Spleen (tissue), 7 donors: ENCODE data around the gene INPP4B.

Source experiments
- POLR2A ChIP-seq, 3 donors: fragments of 450-650 bp; IDR thresholded peaks; one replicate each; pipeline ENCODE4 v1.5.1; 2017; ENCODE audit warnings: antibody characterized with exemption in 3 of 3, mild to moderate bottlenecking in 1 of 3
- POLR2AphosphoS5 ChIP-seq, 3 donors: sonication (generic); formaldehyde crosslinking; IDR thresholded peaks; one replicate each; pipeline ENCODE4 v1.5.1; 2017; ENCODE audit warnings: antibody characterized with exemption in 3 of 3
- TF ChIP-seq, protein P1 (sequence below), 11 experiments: fragments of 200-600 bp in 7 of 11; fragments of 450-650 bp in 4 of 11; sonication (generic) in 4 of 11; IDR thresholded peaks in 8 of 11; conservative IDR thresholded peaks in 3 of 11; 1 replicate in 7 of 11; 2 replicates in 4 of 11; pipeline versions ENCODE4 v1.4.0 to v1.8.0; 2016 to 2021; ENCODE audit warnings: antibody characterized with exemption in 11 of 11, inconsistent platforms in 4 of 11, mild to moderate bottlenecking in 1 of 11
- donor health status: DM: no; HTN: no; CAD: no; lungs with moderate emphysema.
- donor health status: DM: no; HTN: no; CAD: no.
- donor health status: DM: no; HTN: no; CAD: no.

DNA sequence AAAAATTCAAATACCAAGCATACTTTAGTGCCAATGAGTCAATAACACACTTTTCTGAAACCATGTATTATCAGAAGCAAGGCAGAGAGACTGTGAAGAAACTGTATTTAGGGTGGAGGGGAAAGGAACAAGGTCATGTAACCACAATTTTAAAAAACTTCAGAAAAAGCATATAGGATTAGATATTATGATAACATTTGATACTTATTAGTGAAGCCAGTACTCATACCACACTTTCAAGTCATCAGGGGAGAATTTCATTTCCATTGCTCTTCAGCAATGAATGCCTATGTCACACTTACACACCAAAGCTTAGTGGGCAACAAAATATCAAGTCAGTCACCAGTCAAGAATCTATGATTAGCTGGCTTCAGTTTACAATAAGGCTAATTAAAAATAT, 607.5 kb downstream of the INPP4B start:
- no peak for TF ChIP-seq POLR2AphosphoS5 (IDR thresholded peaks at IDR 0.05)
- TF ChIP-seq, protein P1, sequence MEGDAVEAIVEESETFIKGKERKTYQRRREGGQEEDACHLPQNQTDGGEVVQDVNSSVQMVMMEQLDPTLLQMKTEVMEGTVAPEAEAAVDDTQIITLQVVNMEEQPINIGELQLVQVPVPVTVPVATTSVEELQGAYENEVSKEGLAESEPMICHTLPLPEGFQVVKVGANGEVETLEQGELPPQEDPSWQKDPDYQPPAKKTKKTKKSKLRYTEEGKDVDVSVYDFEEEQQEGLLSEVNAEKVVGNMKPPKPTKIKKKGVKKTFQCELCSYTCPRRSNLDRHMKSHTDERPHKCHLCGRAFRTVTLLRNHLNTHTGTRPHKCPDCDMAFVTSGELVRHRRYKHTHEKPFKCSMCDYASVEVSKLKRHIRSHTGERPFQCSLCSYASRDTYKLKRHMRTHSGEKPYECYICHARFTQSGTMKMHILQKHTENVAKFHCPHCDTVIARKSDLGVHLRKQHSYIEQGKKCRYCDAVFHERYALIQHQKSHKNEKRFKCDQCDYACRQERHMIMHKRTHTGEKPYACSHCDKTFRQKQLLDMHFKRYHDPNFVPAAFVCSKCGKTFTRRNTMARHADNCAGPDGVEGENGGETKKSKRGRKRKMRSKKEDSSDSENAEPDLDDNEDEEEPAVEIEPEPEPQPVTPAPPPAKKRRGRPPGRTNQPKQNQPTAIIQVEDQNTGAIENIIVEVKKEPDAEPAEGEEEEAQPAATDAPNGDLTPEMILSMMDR (IDR thresholded peaks at IDR 0.05 in 8 of 11, conservative IDR thresholded peaks at IDR 0.05 in 3 of 11): no peak
- TF ChIP-seq POLR2A (IDR thresholded peaks at IDR 0.05): no peak
